Measurements from ENCODE around the gene TRAPPC12. TPM values are rescaled to one million over a fixed set of nuclear protein-coding genes. Genes with fewer than 3 reads are reported as not detected.

TRAPPC12 gene
- 67.0 and 67.5 TPM in 2 replicates for total RNA-seq

DNA sequence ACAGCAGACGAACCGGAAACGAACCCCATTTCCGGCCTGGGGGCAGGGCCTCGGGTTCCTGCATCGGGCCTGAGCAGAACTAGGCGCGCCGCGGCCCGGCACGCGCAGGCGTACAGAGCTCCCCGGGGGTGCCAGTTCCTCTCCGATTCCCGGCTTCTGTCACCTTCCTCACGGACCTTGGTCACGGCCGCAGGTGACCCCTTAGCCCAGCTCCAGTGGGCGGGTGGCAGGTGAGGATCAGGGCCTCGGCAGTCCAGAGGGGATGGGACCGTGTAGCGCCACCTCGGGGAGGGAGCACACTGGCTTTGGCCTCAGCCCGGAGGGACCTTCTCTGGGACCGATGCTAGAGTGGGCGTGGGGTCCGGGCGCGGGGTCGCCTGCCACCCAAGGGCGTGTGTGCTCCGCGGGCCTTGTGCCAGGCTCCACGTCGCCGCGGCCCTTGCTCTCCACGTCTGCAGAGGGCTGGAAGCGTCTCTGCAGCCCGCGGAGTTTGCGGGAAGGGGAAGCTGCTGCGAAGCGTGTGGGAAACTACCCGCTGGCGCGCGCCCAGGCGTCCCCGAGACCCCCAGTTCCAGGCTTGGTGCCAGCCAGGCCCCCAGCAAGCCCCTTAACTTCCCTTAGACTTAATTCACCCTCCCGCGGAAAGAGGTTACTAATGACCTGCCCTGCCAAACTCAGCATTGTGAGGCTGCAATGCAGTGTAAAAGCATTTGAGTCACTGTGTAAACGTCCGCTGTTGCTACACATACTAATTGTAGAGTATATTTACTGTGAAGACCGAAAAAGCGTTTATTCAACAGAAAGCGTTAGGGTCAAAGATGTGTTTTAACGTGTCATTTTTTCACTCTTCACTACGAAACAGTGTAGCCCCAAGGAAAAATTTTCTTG lies at the start of gene TRAPPC12:
TSS of gene TRAPPC12 (plus strand) at position 48 of the 888 bp plus-strand sequence. CDS start 7,930 bp downstream, outside the sequence.
- Histone ChIP-seq H3K79me2 (ENCODE audit: insufficient read depth, low read length) (peaks cover 66% of the 10 kb centered on the region), H2AFZ (ENCODE audit: low read length) (peak within 1 kb of the TSS; percentile 92), H3K36me3 (ENCODE audit: insufficient read depth, low read length) (peaks cover 14% of the 10 kb centered on the region), H3K4me1 (ENCODE audit: insufficient read depth, low read length) (peaks cover 23% of the 10 kb centered on the region), H3K9me3 (ENCODE audit: low read depth, low read length) (no peaks in the 10 kb centered on the region), H3K27ac (ENCODE audit: low read depth, low read length) (peak within 1 kb of the TSS; percentile 93), H3K4me3 (ENCODE audit: insufficient read depth, low read length) (peak within 1 kb of the TSS; percentile 96), H4K20me1 (ENCODE audit: insufficient read depth, low read length) (peaks cover 3% of the 10 kb centered on the region), H3K27me3 (ENCODE audit: insufficient read depth, low read length) (no peaks in the 10 kb centered on the region), H3K4me2 (ENCODE audit: insufficient read depth, low read length) (peak within 1 kb of the TSS; percentile 93)
- DNase-seq (ENCODE audit: insufficient read length, low spot score, missing footprints), result peak; percentile 95
- TF ChIP-seq, protein P1, sequence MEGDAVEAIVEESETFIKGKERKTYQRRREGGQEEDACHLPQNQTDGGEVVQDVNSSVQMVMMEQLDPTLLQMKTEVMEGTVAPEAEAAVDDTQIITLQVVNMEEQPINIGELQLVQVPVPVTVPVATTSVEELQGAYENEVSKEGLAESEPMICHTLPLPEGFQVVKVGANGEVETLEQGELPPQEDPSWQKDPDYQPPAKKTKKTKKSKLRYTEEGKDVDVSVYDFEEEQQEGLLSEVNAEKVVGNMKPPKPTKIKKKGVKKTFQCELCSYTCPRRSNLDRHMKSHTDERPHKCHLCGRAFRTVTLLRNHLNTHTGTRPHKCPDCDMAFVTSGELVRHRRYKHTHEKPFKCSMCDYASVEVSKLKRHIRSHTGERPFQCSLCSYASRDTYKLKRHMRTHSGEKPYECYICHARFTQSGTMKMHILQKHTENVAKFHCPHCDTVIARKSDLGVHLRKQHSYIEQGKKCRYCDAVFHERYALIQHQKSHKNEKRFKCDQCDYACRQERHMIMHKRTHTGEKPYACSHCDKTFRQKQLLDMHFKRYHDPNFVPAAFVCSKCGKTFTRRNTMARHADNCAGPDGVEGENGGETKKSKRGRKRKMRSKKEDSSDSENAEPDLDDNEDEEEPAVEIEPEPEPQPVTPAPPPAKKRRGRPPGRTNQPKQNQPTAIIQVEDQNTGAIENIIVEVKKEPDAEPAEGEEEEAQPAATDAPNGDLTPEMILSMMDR (IDR thresholded peaks at IDR 0.05; ENCODE audit: extremely low read depth, low read depth, low read length), result peak; percentile 38

DNA sequence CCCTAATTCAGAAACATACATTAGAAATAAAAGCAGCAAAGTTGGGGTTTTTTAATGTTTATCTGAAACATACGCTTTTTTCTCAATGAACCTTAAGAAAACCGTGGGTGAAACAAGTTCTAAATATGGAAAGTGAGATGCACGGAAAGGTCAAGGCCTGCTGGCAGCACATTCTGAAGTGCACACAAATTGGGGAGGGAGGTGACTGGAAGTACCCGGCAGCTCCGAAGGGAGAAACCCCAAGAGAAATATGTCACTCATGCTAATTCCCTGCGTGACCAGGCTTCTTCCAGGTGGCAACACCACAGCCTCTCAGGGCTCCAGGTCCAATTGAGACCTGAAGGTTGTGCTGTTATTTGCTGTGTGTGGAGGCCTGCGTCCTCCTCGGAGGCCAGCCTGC lies 47.4 kb upstream of the TRAPPC12 start:
- peaks cover 8% of the 10 kb centered on the region for H4K20me1 ChIP-seq (ENCODE audit: insufficient read depth, low read length)
- H3K4me1 ChIP-seq (ENCODE audit: insufficient read depth, low read length), result no peaks in the 10 kb centered on the region
- H3K27me3 ChIP-seq (ENCODE audit: insufficient read depth, low read length), result no peaks in the 10 kb centered on the region
- H3K27ac ChIP-seq (ENCODE audit: low read depth, low read length), result no peak overlapping the region
- H3K9me3 ChIP-seq (ENCODE audit: low read depth, low read length), result no peaks in the 10 kb centered on the region
- H3K4me2 ChIP-seq (ENCODE audit: insufficient read depth, low read length), result no peak overlapping the region
- no peak for DNase-seq (ENCODE audit: insufficient read length, low spot score, missing footprints)
- TF ChIP-seq, protein P1 (IDR thresholded peaks at IDR 0.05; ENCODE audit: extremely low read depth, low read depth, low read length), result no peak
- H3K79me2 ChIP-seq (ENCODE audit: insufficient read depth, low read length), result peaks cover 6% of the 10 kb centered on the region
- H3K4me3 ChIP-seq (ENCODE audit: insufficient read depth, low read length), result no peak overlapping the region
- H2AFZ ChIP-seq (ENCODE audit: low read length), result no peak overlapping the region
- H3K36me3 ChIP-seq (ENCODE audit: insufficient read depth, low read length), result peaks cover 14% of the 10 kb centered on the region

DNA sequence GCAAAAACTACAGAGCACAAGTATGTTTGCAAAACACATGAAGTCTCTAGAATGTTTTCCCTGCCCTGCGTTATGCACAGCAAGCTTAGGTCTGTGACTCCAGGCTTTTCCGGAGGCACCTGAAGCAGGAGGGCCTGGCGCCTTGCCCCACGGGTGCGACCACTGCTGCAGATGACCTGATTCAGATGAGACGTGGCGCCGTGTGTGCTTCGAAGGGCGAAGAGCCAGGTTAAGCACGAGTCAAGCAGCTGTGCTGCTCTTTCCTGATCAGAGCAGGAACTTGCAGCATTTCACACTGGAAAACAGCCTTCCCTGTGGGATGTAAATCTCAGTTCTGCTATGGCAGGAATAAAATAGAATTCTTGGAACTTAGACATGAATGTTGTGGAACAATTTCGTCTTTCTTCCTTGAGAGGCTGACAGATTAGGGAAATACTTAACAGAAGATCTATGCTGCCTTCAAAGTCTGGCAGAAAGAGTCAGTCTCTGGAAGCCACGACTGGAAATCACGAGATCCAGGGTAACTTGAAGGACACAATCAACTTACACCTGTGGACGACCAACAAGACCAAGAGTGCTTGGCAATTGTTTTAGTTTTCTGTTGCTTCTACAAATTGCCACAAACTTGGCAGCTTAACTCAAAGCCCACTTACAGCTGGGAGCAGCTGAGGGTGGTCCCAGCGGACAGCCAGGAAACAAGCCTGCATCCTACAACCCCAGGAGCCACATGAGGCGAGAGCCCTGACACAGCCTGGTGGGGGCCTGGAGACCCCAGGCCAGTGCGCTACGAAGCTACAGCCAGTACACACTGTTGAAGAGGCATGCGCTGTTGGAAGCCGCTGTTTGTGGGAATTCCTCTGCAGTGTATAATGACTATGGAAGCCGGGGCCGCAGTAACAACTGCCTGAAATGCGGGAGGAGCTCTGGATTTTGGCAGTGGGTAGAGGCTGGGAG lies 44.8 kb upstream of the TRAPPC12 start:
- peaks cover 5% of the 10 kb centered on the region for H4K20me1 ChIP-seq (ENCODE audit: insufficient read depth, low read length)
- peaks cover 6% of the 10 kb centered on the region for H3K79me2 ChIP-seq (ENCODE audit: insufficient read depth, low read length)
- peaks cover 14% of the 10 kb centered on the region for H3K36me3 ChIP-seq (ENCODE audit: insufficient read depth, low read length)
- no peak overlapping the region for H2AFZ ChIP-seq (ENCODE audit: low read length)
- TF ChIP-seq, protein P1 (IDR thresholded peaks at IDR 0.05; ENCODE audit: extremely low read depth, low read depth, low read length), result no peak
- H3K4me3 ChIP-seq (ENCODE audit: insufficient read depth, low read length), result no peak overlapping the region
- H3K4me2 ChIP-seq (ENCODE audit: insufficient read depth, low read length), result no peak overlapping the region
- no peaks in the 10 kb centered on the region for H3K4me1 ChIP-seq (ENCODE audit: insufficient read depth, low read length)
- DNase-seq (ENCODE audit: insufficient read length, low spot score, missing footprints), result no peak
- H3K27ac ChIP-seq (ENCODE audit: low read depth, low read length), result no peak overlapping the region
- H3K9me3 ChIP-seq (ENCODE audit: low read depth, low read length), result no peaks in the 10 kb centered on the region
- no peaks in the 10 kb centered on the region for H3K27me3 ChIP-seq (ENCODE audit: insufficient read depth, low read length)
